Cortex of kidney (tissue), 1 donor: ENCODE measurements around the gene HSPG2.

ENCODE experiments used
- DNase-seq: peaks from one replicate; lab custom pipeline; 2025; lab: John Stamatoyannopoulos, UW

Gene HSPG2

DNA sequence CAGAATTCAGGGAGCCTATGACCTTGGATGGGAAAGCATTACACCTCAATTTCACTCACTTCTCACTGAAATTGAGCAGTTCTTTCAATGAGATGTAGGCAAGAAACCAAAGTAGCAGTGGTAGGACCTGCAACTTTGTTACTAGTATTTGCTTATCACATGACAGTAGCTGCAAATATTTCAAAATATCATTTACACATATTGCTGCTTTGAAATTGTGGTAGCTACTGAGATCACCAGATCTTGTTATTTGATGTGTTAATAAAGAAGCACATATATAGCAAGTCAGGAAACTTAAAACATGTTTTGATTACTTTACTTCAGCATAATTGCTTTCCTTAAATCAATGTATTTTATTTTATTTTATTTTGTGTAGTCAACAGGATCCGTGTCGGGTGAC, 112.2 kb downstream of the HSPG2 start:
- DNase-seq, result no peak

- DNase-seq, result no peak
These were observed 113.0 kb downstream of the HSPG2 start for GRCh38 chr1:21823980-21824702.

GRCh38 chr1:21823206-21823979, 113.7 kb downstream of the HSPG2 start:
- DNase-seq, result no peak

- DNase-seq, result no peak
These were observed 114.8 kb downstream of the HSPG2 start for GRCh38 chr1:21822349-21822748.

- DNase-seq, result no peak
These were observed 115.6 kb downstream of the HSPG2 start for GRCh38 chr1:21821385-21822019.

GRCh38 chr1:21820597-21821232, 116.4 kb downstream of the HSPG2 start:
- no peak for DNase-seq

DNA sequence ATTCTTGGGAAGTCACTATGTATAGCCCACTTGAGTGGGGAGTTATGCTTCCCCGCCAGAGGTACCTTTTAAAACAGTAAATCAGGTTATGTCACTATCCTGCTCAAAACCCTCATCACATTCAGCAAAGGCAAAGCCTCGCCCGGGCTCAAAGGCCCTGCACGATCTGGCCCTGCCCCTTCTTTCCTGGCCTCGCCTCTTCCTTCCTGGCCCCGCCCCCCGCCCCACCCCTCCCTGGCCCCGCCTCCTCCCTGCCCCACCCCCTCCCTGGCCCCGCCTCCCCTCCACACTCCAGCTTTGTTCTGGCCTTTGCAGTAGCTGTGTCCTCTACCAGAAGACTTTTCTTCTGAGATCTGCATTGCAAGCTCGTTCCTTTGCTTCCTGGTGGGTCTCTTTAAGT, 118.5 kb downstream of the HSPG2 start:
- no peak for DNase-seq

DNA sequence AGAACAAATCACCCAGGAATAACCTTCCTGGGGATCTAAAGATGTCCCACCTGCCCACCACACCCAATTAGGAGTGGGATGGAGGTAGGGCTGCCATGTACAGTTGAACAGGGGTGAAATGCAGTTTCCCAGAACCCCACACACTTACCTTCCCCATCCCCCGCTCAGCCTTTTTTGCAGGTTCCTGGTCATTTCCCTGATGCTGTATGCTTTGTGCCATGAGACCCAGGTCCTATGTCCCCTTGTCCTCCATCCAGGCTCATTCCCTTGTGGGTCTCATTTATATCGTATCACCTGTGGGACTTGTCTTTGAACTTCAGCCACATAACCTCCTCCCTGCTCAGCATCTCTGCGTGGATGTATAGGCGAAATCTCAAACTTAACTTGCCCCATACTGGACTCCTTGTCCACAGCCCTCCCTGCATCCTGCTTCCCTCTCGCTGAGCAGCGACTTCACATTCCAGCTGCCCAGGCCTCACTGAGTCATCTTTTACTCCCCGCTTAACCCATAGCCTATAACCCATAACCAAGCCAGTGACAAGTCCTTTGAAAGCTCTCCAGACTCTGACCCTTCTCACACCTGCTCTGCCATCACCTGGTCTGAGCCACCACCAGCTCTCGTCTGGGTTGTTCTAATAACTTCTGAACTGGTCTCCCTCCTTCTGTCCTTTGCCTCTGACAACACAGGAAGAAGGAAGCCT, 120.4 kb downstream of the HSPG2 start:
- DNase-seq, result no peak

- DNase-seq, result no peak
These were observed 121.3 kb downstream of the HSPG2 start for GRCh38 chr1:21815724-21816321.

DNA sequence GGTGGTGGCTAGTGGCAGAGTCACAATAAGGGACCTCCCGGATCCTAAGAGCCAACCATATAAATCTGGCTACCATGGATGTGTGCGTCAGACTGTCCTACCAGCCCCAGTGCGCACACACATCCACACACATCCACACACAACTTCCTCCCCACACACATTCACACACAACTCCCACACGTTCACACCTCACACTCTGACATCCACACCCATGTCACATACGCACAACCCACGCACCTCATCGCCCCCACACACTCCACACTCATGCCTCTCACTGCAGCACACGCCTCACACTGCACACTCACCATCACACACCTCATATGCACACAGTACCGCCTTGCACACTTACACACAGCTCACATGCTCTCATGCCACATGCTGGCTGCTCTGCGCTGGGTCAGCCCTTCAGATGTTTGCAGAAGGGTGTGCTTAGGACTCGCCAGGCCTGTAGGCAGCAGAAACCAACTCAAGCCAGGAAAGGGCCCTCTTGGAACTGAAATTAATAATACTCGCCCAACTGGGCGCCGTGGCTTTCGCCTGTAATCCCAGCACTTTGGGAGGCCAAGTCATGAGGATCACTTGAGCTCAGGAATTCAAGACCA, 122.0 kb downstream of the HSPG2 start:
- DNase-seq, result no peak

DNA sequence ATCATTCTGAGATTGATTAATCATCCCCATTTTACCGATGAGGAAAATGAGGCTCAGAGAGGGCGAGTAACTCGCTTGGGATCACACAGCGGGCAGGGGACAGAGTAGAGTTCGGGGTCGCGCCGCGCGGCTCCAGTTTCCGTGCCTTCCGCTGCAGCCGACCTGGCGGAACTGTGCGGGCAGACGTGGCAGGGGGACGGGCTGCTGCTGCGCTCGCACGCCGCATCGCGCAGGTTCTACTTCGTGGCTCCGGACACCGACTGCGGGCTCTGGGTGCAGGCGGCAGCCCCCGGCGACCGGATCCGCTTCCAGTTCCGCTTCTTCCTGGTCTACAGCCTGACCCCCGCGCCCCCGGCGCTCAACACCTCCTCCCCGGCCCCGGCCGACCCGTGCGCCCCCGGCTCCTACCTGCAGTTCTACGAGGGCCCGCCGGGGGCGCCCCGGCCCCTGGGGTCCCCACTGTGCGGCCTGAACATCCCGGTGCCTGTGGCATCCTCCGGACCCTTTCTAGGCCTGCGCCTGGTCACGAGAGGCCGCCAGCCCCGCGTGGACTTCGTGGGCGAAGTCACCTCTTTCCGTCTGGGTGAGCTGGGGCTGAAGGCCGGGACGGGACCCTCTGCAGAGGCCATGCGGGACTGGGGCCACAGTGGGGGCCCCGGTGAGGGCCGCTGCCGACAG, 122.7 kb downstream of the HSPG2 start:
- no peak for DNase-seq

DNA sequence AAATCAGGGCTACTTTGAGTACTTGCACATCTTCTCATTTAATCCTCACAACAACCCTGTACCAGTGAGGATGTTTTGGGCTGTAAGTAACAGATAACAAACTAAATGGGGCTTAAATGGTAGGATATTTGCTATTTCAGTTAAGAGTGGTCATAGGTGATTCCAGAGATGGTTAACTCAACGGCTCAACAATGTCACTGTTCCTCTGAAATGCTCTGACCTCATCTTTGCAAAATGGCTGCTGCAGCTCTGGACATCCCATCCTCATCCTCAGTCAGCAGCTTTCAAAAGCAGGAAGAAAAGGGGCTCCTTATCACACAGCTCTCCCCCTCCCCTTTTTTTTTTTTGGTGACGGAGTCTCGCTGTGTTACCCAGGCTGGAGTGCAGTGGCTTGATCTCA, 123.6 kb downstream of the HSPG2 start:
- no peak for DNase-seq

GRCh38 chr1:21811875-21812305, 125.2 kb downstream of the HSPG2 start, which contains the start of gene LDLRAD2:
Gene LDLRAD2 (plus strand): TSS chr1:21812265. CDS start chr1:21812452, 187 bp downstream.
- DNase-seq, result no peak

DNA sequence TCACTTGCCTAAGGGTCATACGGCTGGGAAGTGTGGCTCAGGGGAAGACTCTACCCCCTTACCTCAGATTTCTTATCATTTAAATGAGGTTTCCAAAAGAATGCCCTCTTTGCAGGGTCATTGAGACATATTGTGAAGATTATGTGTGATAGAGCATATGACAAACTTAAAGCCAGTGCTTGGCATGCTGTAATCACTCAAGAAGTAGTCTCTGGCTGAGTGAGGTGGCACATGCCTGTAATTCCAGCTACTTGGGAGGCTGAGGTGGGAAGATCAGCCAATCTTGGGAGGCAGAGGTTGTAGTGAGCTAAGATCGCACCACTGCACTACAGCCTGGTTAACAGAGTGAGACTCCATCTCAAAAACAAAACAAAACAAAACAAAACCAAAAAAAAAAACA, 132.6 kb downstream of the HSPG2 start:
- no peak for DNase-seq

DNA sequence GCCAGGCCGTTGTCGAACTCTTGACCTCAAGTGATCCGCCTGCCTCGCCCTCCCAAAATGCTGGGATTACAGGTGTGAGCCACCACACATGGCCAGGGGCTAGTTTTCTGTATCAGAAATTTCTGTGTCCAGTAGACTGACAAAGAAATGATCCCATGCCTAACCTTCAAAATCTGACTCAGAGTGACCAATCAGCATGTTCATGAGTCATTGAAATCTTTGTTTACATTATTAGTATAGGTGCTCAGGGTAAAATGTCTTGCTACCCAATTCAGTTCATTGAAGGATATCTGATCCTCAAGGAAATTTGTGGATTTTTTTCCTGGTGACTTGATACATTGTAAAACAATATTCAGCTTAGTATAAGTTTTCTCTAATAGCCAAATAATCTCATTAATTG, 136.0 kb downstream of the HSPG2 start:
- DNase-seq, result no peak

DNA sequence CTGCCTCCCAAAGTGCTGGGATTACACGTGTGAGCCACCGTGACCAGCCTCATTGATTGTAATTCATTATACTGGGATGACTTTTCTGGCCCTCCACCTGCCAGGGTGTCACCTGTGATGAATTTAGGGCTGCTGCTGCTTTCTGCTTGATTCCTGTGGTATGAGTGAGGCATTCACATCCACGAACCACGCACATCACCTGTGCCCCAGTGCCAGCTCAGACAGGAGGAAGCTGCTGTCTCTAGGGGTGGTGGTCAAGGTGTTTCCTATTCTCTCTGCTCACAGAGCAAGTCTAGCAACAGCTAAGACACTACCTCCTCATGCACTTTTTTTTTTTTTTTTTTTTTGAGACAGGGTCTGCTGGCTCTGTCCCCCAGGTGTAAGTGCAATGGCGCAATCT, 137.4 kb downstream of the HSPG2 start:
- no peak for DNase-seq

DNA sequence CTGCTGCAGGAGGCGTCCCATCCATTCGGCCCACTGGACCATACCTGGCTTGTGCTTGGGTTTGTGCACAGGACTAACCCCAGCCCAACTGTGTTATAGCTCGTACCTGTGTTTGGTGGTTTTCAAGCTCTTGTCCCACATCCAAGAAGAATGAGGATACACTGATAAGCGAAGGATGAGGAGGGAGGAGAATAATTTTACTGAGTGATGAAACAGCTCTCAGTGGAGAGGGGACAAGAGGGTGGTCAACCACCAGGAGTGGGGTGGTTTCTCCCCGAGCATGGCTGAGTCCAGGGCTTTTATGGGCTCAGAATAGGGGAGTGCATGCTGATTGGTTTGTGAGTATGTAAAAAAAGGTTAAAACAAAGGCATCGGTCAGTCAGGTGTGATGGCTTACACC, 142.0 kb downstream of the HSPG2 start:
- DNase-seq, result no peak

DNA sequence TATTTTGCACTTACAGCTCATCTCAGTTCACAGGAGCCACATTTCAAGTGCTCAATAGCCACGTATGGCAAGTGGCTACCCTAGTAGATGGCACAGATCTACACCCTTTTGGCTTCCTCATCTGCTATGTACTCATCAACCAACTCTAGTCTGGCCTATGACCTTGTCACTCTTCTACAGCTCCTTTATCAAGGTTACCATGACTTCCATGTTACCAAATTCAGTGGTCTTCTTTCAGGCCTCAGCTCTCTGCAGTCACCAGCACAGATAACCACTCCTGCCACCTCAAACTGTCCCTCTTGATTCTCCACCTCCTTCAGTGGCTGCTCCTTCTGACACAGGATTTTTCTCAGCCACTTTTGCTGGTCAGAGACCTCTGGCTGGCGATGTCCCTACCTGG, 142.5 kb downstream of the HSPG2 start:
- no peak for DNase-seq

DNA sequence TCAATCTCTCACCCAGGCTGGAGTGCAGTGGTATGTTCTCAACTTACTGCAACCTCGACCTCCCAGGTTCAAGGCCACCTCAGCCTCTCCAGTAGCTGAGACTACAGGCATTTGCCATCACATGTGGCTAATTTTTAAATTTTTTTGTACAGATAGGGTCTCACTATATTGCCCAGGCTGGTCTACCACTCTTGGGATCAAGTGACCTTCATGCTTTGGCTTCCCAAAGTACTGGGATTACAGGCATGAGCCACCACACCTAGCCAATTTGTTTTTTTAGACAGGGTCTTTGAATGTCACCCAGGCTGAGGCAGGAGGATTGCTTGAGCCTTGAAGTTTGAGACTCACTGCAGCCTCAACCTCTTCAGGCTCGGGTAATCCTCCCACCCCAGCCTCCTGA, 144.0 kb downstream of the HSPG2 start:
- DNase-seq, result no peak

- no peak for DNase-seq
These were observed 150.5 kb downstream of the HSPG2 start for GRCh38 chr1:21786640-21787039.
